Esophagus squamous epithelium (tissue), 5 donors: Measurements from ENCODE around the gene FRRS1L. TPM values are rescaled to one million over a fixed set of nuclear protein-coding genes. Genes with fewer than 3 reads are reported as not detected.

Experiments
- DNase-seq: peaks from one replicate; lab custom pipeline; 2025; lab: John Stamatoyannopoulos, UW
- H3K27ac ChIP-seq, 4 donors: fragments of 200-600 bp; sonication (generic); one replicate each; pipeline ENCODE4 v1.5.1; 2016 to 2019; ENCODE audit warnings: mild to moderate bottlenecking in 1 of 4
- H3K27me3 ChIP-seq, 4 donors: fragments of 200-600 bp; sonication (generic); 1 replicate in 3 of 4; 2 replicates in 1 of 4; pipeline versions ENCODE4 v1.5.1 to v1.6.0; 2017 to 2021; ENCODE audit warnings: antibody characterized with exemption in 1 of 4
- H3K36me3 ChIP-seq, 3 donors: fragments of 200-600 bp; sonication (generic); one replicate each; pipeline ENCODE4 v1.5.1; 2016 to 2019
- H3K4me1 ChIP-seq, 3 donors: fragments of 200-600 bp; sonication (generic); one replicate each; pipeline ENCODE4 v1.5.1; 2017 to 2019
- H3K4me3 ChIP-seq, 4 donors: fragments of 200-600 bp; sonication (generic); 1 replicate in 3 of 4; 2 replicates in 1 of 4; pipeline ENCODE4 v1.5.1; 2016 to 2019; ENCODE audit warnings: mild to moderate bottlenecking in 2 of 4, moderate library complexity in 1 of 4
- H3K9me3 ChIP-seq, 3 donors: fragments of 200-600 bp; sonication (generic); one replicate each; pipeline ENCODE4 v1.5.1; 2016 to 2019
- POLR2A ChIP-seq, 4 donors: fragments of 450-650 bp; IDR thresholded peaks; one replicate each; pipeline ENCODE4 v1.6.1; 2017; ENCODE audit warnings: antibody characterized with exemption in 4 of 4, mild to moderate bottlenecking in 4 of 4, moderate library complexity in 3 of 4
- WGBS, 2 donors: methylation state at CpG; one replicate each; pipeline ENCODE4 v1.1.5; 2018; 5-methylcytosine and 5-hydroxymethylcytosine counted together
- intact Hi-C: fragments of 100-400 bp; cut with DNase I; formaldehyde crosslinking; loops from one replicate; pipeline ENCODE4 v1.15.0; 2022
- total RNA-seq, 4 donors: library from RNA; depleted of rRNA; stranded (reverse); fragments of >200 nt; gene quantifications; one replicate each; pipeline ENCODE4 v1.1.0, GENCODE V29; 2016
- TF ChIP-seq, protein P1 (sequence below), 6 experiments: fragments of 450-650 bp in 4 of 6; fragments of 200-600 bp in 2 of 6; sonication (generic) in 2 of 6; IDR thresholded peaks; one replicate each; pipeline ENCODE4 v1.5.1; 2016 to 2019; ENCODE audit warnings: antibody characterized with exemption in 6 of 6, mild to moderate bottlenecking in 4 of 6, moderate library complexity in 4 of 6
- donor health status: DM: yes; HTN: yes; CAD: no.

FRRS1L gene
- total RNA-seq, 4 donors from 2014 or later = 0.04 to 1.5 (median 0.12) TPM; not detected in 1

DNA sequence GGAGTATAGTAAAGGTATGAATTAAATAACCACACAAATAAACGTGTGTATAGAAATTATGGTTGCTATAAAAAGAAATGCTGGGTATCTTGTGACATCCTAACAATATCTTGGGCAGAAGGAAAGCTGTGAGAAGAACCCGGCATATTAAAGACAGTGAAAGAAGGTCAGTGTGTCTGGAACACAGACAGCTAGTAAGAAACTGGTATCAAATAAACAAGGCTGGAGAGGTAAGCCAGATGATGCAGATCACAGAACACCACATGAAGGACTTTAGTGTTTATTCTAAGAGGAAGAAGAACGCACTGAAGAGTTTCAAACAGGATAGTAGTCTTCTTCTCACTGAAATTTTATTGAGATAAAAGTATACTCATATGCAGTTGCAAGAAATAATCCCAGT is 71.7 kb downstream of the FRRS1L start:
- WGBS, 2 donors = 67 to 80% methylated on average over 3 of the region's 3 CpGs
- no peaks in the 10 kb centered on the region for H3K9me3 ChIP-seq
- peaks cover 29 to 45% (median 30%) of the 10 kb centered on the region in 3 donors for H3K4me1 ChIP-seq
- no peak overlapping the region for H3K27ac ChIP-seq
- H3K36me3 ChIP-seq = peaks cover 0 to 53% (median 0%) of the 10 kb centered on the region in 3 donors
- TF ChIP-seq POLR2A (IDR thresholded peaks at IDR 0.05) = no peak
- TF ChIP-seq, protein P1, sequence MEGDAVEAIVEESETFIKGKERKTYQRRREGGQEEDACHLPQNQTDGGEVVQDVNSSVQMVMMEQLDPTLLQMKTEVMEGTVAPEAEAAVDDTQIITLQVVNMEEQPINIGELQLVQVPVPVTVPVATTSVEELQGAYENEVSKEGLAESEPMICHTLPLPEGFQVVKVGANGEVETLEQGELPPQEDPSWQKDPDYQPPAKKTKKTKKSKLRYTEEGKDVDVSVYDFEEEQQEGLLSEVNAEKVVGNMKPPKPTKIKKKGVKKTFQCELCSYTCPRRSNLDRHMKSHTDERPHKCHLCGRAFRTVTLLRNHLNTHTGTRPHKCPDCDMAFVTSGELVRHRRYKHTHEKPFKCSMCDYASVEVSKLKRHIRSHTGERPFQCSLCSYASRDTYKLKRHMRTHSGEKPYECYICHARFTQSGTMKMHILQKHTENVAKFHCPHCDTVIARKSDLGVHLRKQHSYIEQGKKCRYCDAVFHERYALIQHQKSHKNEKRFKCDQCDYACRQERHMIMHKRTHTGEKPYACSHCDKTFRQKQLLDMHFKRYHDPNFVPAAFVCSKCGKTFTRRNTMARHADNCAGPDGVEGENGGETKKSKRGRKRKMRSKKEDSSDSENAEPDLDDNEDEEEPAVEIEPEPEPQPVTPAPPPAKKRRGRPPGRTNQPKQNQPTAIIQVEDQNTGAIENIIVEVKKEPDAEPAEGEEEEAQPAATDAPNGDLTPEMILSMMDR (IDR thresholded peaks at IDR 0.05) = no peak
- no peak overlapping the region for H3K4me3 ChIP-seq
- no peak for DNase-seq
- intact Hi-C loops = no loop called here
- H3K27me3 ChIP-seq = no peaks in the 10 kb centered on the region

- Histone ChIP-seq H3K27ac (no peak overlapping the region), H3K36me3 (peaks cover 0 to 63% (median 3%) of the 10 kb centered on the region in 3 donors), H3K9me3 (no peaks in the 10 kb centered on the region), H3K27me3 (no peaks in the 10 kb centered on the region), H3K4me1 (peaks cover 20 to 35% (median 25%) of the 10 kb centered on the region in 3 donors), H3K4me3 (no peak overlapping the region)
- intact Hi-C loops = no loop called here
- no peak for DNase-seq
- TF ChIP-seq, protein P1 (IDR thresholded peaks at IDR 0.05) = no peak
- no peak for TF ChIP-seq POLR2A (IDR thresholded peaks at IDR 0.05)
- WGBS, 2 donors = 84 to 86% methylated on average over 6 of the region's 6 CpGs
These were observed 72.8 kb downstream of the FRRS1L start for GRCh38 chr9:109094268-109094667.

DNA sequence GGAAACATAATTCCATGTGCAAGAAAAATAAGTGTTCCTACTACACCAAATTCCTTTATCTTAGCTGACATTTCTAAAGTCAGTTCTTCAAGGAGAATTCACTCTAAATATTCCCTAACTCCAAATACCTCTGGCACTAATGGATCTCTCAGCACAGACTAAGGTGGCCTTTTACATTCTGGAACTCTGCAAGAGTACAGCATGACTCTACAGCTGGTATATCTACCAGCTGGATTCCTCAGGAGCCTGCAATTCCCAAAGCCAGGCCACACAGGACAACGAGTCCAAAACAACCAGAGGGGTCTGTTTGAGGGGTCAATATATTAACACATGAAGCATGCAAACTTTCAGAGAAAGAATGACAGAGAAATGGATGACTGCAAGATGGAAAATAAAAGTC is 74.5 kb downstream of the FRRS1L start:
- Histone ChIP-seq H3K36me3 (peaks cover 0 to 80% (median 6%) of the 10 kb centered on the region in 3 donors), H3K4me1 (peaks cover 3 to 18% (median 8%) of the 10 kb centered on the region in 3 donors), H3K27ac (no peak overlapping the region), H3K27me3 (no peaks in the 10 kb centered on the region), H3K4me3 (no peak overlapping the region), H3K9me3 (no peaks in the 10 kb centered on the region)
- TF ChIP-seq POLR2A (IDR thresholded peaks at IDR 0.05) = no peak
- TF ChIP-seq, protein P1 (IDR thresholded peaks at IDR 0.05) = no peak
- DNase-seq = no peak
- 40 to 44% methylated on average over 1 of the region's 1 CpG for WGBS, 2 donors
- intact Hi-C loops = no loop called here

GRCh38 chr9:109092051-109092580 is 74.9 kb downstream of the FRRS1L start:
- TF ChIP-seq, protein P1 (IDR thresholded peaks at IDR 0.05) = no peak
- TF ChIP-seq POLR2A (IDR thresholded peaks at IDR 0.05) = no peak
- no peak for DNase-seq
- Histone ChIP-seq H3K9me3 (no peaks in the 10 kb centered on the region), H3K27ac (no peak overlapping the region), H3K36me3 (peaks cover 0 to 85% (median 6%) of the 10 kb centered on the region in 3 donors), H3K4me3 (no peak overlapping the region), H3K27me3 (no peaks in the 10 kb centered on the region), H3K4me1 (peaks cover 0 to 13% (median 4%) of the 10 kb centered on the region in 3 donors)
- intact Hi-C loops = no loop called here

DNA sequence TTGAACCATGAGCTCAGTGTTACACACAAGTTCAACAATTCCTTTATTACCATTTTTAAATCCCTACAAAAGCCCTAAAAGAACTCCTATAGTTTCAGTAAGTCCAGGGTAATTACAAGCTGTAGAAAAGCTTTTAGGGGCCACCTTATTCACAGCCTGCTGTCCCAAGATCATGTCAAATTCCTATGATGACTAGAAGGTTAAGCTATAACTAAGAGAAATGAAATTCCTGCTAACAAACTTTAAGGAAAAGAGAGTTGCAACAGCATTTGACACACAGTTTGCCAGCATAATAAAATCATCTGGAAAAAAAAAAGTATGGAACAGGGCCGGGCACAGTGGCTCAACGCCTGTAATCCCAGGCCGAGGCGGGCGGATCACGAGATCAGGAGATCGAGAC is 78.8 kb downstream of the FRRS1L start:
- H3K9me3 ChIP-seq = no peaks in the 10 kb centered on the region
- H3K27me3 ChIP-seq = no peaks in the 10 kb centered on the region
- H3K27ac ChIP-seq = no peak overlapping the region
- intact Hi-C loops = no loop called here
- peaks cover 0 to 98% (median 6%) of the 10 kb centered on the region in 3 donors for H3K36me3 ChIP-seq
- no peak for DNase-seq
- WGBS, 2 donors = 93 to 94% methylated on average over 7 of the region's 7 CpGs
- H3K4me1 ChIP-seq = peaks cover 0 to 19% (median 0%) of the 10 kb centered on the region in 3 donors
- H3K4me3 ChIP-seq = no peak overlapping the region
- TF ChIP-seq, protein P1 (IDR thresholded peaks at IDR 0.05) = no peak
- no peak for TF ChIP-seq POLR2A (IDR thresholded peaks at IDR 0.05)
